Measurements from ENCODE around the gene DCAF11.

The DCAF11 gene

GRCh38 chr14:24114532-24115421, at the start of gene DCAF11, which contains the start of gene NRL:
TSS of gene DCAF11 (plus strand) at chr14:24114777. CDS start at chr14:24115595, 818 bp downstream.
TSS of gene NRL (minus strand) at chr14:24114949. CDS start at chr14:24082848, 32,101 bp downstream.
- peak; percentile 93 for FAIRE-seq

GRCh38 chr14:24064856-24065255, 49.7 kb upstream of the DCAF11 start:
- FAIRE-seq: no peak

DNA sequence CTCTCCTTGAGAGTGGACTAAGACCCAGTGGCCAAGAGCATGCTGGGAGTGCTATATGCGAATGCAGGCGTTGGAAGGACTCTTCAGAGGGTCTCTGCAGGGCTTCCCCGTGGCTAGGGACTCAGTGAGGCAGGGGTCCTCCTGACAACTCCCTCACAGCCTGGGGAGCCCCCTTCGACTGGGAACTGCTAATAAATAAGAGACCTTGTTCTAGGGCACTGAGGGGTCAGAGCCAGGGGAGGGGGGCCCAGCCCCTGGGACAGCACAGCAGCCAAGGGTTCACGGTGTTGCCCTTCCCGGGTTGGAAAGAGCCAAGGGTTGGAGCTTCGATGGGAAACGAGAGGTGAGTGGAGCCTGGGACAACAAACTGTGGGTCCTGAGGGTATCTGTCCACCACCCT, 49.2 kb upstream of the DCAF11 start:
- no peak for FAIRE-seq

DNA sequence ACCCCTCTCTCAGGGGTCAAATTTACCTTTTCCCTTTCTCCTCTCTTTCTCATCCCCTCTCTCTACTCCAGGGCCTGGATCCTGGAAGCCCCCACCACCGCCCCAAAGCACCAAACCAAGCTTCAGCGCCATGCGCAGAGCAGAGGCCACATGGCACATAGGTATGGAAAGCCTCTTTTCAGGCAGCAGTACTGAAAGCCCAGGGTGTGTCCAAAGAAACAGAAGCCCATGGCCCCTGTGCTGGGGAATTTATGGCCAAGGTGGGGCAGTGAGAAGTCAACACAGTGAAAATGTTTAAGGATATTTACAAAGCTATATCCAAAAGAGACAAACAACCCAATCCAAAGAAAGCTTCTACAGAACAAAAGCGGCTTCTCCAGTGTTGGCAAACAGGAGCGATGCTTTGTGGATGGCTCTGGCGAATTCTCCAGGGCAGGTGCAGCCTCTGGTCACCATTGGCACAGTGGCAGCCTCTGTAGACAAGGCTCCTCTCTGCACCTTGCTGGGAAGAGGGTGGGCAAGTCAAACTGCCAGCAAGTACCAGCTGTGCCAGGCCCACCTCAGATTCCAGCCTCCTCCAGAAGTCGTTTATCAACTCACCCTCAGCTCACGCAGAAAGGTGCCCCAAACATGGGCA, 48.0 kb upstream of the DCAF11 start:
- FAIRE-seq: no peak

GRCh38 chr14:24067133-24068082, 47.2 kb upstream of the DCAF11 start:
- no peak for FAIRE-seq

DNA sequence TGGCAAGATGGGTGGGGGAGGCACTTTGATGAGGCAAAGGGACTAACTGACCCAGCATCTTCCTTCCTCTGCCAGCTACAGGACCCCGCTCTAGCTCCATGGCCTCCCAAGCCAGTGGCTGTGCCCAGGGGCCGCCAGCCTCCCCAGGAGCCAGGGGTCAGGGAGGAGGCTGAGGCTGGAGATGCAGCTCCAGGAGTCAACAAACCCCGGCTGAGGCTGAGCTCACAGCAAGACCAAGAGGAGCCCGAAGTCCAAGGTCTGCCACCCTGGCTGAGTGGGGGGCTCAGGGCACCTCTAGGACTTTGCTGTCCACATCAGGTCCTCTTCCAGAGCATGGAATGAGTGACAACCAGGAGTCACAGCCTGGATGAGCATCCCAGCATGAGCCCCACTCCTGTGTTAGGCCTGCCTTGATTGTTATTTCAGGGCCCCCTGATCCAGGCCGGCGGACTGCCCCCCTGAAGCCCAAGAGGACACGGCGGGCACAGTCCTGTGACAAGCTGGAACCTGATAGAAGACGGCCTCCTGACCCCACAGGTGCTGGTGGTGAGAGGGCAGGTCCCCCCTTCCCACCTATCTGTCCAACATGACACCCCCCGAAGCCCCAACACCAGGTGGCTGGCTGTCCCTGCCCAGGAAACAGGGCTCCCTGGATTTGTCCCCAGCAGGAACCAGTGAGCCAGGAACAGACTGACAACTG, 45.7 kb upstream of the DCAF11 start:
- no peak for FAIRE-seq

DNA sequence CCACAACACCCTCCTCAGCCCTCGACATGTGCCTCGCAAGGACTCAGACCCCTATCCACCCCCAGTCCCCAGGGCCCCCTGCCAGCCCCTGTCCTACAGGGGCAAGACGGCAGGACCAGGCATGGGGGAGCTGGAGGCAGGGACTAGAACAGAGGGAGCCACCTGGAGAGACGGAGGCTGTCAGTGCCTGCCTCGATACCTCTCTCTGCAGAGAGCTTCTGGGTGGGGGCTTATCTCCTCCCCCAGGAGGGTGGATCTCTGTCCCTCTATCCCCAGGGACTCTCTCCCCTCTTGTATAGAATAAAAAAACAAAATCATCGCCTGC, 45.2 kb upstream of the DCAF11 start:
- FAIRE-seq: no peak

- FAIRE-seq: no peak
These were observed 44.1 kb upstream of the DCAF11 start for GRCh38 chr14:24070285-24071143.

DNA sequence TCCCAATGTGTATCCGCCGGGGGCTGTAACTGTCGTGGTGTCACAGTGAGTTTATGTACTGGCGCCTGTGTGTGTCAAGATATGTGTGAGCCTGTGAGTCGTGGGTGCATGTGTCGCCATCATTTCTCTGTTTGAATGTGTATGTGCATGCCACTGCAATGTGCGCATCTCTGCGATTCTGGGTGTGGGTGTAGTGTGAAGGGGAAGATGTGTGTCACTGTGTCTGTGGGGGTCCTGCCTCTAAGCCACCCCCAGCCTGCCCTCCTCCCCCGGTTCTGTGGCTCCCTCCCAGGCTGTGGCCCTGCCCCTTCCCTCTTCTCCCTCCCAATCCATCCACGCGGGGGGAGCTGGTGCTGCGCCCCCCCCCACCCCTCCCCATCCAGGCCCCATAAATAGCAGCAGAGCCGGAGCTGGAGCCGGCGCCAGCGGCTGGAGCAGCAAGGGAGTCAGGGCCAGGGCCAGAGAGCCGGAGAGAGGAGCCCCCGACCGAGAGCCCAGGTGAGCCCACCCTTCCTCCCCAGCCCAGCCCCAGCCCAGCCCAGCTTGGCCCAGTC, 43.4 kb upstream of the DCAF11 start, which contains the start of gene CPNE6:
TSS of gene CPNE6 (plus strand) at position 419 of the 554 bp plus-strand sequence. CDS start 1,375 bp downstream, outside the sequence.
- no peak for FAIRE-seq

- no peak for FAIRE-seq
These were observed 42.6 kb upstream of the DCAF11 start for GRCh38 chr14:24071836-24072430.

DNA sequence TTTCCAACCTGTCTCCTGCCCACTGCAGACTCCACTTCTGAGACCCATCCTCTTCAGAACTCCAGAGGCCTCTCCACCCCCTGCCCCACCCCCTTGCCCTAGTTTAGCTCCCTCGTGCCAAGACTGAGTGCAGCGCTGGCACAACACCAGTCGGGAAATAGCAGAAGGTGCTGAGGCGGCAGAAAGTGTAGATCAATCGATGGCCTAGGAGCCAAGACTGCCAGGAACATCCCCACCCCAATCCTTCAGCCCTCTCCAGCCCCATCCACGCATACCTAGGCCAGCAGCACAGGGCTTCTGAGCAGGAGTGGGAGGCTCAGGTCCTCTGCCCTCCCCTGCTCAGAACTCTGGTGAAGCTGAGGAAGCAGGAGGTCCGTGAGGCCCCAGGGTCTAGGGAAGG, 42.1 kb upstream of the DCAF11 start:
- no peak for FAIRE-seq

- no peak for FAIRE-seq
These were observed 41.4 kb upstream of the DCAF11 start for GRCh38 chr14:24072881-24073877.

DNA sequence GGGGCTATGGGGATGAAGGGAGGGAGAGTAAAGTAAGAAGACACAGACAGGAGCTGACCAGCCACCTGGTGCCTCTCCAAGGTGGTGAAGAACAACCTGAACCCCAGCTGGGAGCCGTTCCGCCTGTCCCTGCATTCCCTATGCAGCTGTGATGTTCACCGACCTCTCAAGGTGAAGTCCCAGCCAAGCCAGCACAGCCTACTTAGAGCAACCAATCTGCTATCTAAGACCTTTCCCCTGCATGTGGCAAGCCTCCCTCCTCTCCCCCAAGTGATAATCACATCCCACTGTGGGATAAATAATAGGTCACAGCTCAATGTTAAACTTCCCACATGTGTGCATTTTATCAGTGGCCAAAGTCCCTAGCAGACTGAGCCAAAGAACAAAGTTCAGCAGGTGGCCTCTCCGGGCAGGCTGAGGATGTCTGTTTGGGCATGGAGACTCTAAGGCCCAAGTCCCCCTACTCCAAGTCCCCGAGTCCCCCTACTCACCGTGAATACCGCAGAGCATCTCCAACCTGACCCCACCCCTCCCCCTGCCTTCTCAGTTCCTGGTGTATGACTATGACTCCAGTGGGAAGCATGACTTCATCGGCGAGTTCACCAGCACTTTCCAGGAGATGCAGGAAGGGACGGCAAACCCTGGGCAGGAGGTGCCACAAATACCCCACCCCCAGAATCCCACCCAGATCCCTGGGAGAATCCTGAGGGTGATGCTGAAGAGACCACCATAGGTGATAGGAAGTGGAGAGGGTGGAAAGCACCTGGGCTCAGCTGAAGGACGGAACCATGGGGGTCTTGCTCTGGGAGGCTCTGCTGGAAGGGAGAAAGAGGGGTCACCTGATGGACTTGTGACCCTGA, 39.7 kb upstream of the DCAF11 start:
- no peak for FAIRE-seq

DNA sequence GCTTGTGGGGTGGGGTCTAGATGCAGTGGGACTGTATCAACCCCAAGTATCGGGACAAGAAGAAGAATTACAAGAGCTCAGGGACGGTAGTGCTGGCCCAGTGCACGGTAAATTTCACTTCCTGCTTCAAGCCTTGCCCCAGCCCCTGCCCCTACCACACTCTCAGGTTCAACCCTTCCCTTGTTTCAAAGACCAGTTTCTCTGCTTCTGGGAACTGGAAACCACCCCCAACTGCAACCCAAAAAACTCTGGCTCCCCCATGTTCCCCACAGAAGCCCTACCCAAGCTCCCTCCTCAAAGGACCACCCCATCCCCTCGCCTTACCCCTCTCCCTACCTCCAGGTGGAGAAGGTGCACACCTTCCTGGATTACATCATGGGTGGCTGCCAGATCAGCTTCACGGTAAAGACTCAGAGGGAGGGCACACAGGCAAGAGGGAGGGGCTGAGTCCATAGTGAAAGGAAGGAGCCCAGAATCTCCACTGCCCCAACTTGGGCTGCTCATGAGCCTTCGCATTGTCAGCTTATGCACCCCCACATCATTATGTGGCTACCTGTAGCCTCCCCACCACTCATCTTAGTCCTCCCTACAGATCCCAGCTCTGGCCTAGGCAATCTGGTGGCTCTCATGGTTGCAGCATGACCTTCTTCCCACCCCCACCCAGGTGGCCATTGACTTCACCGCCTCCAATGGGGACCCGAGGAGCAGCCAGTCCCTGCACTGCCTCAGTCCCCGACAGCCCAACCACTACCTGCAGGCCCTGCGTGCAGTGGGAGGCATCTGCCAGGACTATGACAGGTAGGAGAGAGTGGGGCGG, 38.9 kb upstream of the DCAF11 start:
- FAIRE-seq: no peak

- FAIRE-seq: no peak
These were observed 38.3 kb upstream of the DCAF11 start for GRCh38 chr14:24076302-24076601.

- no peak for FAIRE-seq
These were observed 37.5 kb upstream of the DCAF11 start for GRCh38 chr14:24077086-24077485.

DNA sequence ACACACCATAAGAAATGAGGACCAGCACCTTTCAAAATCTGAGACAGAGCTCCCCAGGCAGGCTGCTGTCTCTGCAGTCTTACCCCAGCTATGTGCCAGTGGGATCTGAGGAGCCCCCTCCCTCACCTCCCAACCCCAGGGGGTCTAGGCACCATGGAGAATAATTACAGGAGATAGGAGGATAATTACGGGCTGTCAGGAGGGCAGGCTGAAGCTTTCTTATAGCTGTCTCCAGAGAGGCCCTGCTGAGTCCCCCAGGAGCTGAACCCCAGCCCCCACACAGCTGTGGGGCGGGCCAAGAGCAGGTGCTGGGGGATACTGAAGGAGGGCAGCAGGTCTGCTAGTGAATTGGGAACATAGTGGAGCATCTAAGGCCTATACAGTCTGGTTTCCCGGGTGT, 36.4 kb upstream of the DCAF11 start:
- no peak for FAIRE-seq
